BJ (cell line): ENCODE measurements around the gene CYP11A1. TPM values are rescaled to one million over a fixed set of nuclear protein-coding genes. Genes with fewer than 3 reads are reported as not detected.

Experiments used
- CTCF ChIA-PET: fragments of 350-600 bp; formaldehyde crosslinking; extraction: SDS; loops from one replicate; lab custom pipeline; 2021; ENCODE audit warnings: antibody characterized with exemption, inconsistent platforms; lab: Yijun Ruan, JAX
- POLR2A ChIA-PET: fragments of 300-600 bp; sonication (Branson Sonifier 250); formaldehyde crosslinking; extraction: SDS; loops from one replicate; lab custom pipeline; 2021; ENCODE audit warnings: antibody characterized with exemption; lab: Charles Lee
- DNase-seq: peaks from one replicate; pipeline ENCODE4 v3.0.0-alpha.2; 2011; ENCODE audit warnings: low read depth
- H3K27me3 ChIP-seq: 2 replicates; pipeline ENCODE4 v1.6.0; 2011; ENCODE audit warnings: low read length; ENCODE audit not compliant: control insufficient read depth, insufficient read depth
- H3K36me3 ChIP-seq: 2 replicates; pipeline ENCODE4 v1.5.1; 2011; ENCODE audit warnings: low read length; ENCODE audit not compliant: control insufficient read depth, insufficient read depth
- H3K4me3 ChIP-seq: 2 replicates; pipeline ENCODE4 v1.5.1; 2011; ENCODE audit warnings: low read depth, mild to moderate bottlenecking, control low read depth, low read length
- CTCF ChIP-seq: IDR thresholded peaks from 2 replicates; pipeline ENCODE4 v1.5.1; 2011; ENCODE audit warnings: low read depth, mild to moderate bottlenecking, control low read depth, inconsistent platforms, low read length, moderate library complexity; ENCODE audit not compliant: insufficient read depth
- polyA plus RNA-seq: library from polyadenylated mRNA; depleted of rRNA; stranded (reverse); fragments of >200 nt; gene quantifications from 2 replicates; pipeline ENCODE4 v1.2.3, GENCODE V29; 2011

Gene CYP11A1
- polyA plus RNA-seq, 1 experiment, result 0.70 TPM

- ChIA-PET CTCF (interaction anchor here (0.8 to 26.7 kb wide), 7 partner anchors 10 to 581 kb away, joined by 3 to 622 read pairs (median 5); partner anchors contain the start of gene SEMA7A), POLR2A (no interaction called here)
- Histone ChIP-seq H3K36me3 (no peaks in the 10 kb centered on the region), H3K27me3 (peaks cover 5% of the 10 kb centered on the region), H3K4me3 (no peak overlapping the region)
- no peak for DNase-seq
- TF ChIP-seq CTCF, result no peak
These were observed 1.8 kb upstream of the CYP11A1 start for GRCh38 chr15:74369084-74369745.

GRCh38 chr15:74368121-74368520 lies 675 bp upstream of the CYP11A1 start:
- Histone ChIP-seq H3K27me3 (peaks cover 4% of the 10 kb centered on the region), H3K4me3 (no peak overlapping the region), H3K36me3 (no peaks in the 10 kb centered on the region)
- ChIA-PET CTCF (interaction anchor here (1.1 to 26.7 kb wide), 8 partner anchors 8 to 534 kb away, joined by 3 to 622 read pairs (median 4); partner anchors contain the start of genes CLK3 and SEMA7A), POLR2A (no interaction called here)
- no peak for TF ChIP-seq CTCF
- DNase-seq, result no peak

- Histone ChIP-seq H3K27me3 (no peaks in the 10 kb centered on the region), H3K36me3 (no peaks in the 10 kb centered on the region), H3K4me3 (peak overlapping the region; percentile 56)
- TF ChIP-seq CTCF, result no peak
- ChIA-PET POLR2A (interaction anchor here (0.5 kb wide), 1 partner anchor 175 kb away, joined by 4 read pairs; the partner anchor contains the start of gene ARID3B), CTCF (interaction anchor here (1.4 to 26.7 kb wide), 5 partner anchors 7 to 403 kb away, joined by 3 to 622 read pairs (median 10); partner anchors contain the start of gene SEMA7A)
- no peak for DNase-seq
These were observed 1.6 kb downstream of the CYP11A1 start for GRCh38 chr15:74365598-74366445.

- no peaks in the 10 kb centered on the region; the same call in 1 of the 2 replicates for H3K27me3 ChIP-seq
- ChIA-PET POLR2A (interaction anchor here (0.5 kb wide), 1 partner anchor 176 kb away, joined by 4 read pairs; the partner anchor contains the start of gene ARID3B), CTCF (interaction anchor here (2.8 to 26.7 kb wide), 2 partner anchors 8 to 70 kb away, joined by 10 to 622 read pairs; partner anchors contain the start of gene SEMA7A)
- no peak for DNase-seq
- peak overlapping the region; percentile 56 for H3K4me3 ChIP-seq
- no peaks in the 10 kb centered on the region for H3K36me3 ChIP-seq
- TF ChIP-seq CTCF, result no peak
These were observed 2.4 kb downstream of the CYP11A1 start for GRCh38 chr15:74364936-74365597.
